GM18951 (cell line): Measurements from ENCODE around the gene OXNAD1.

Source experiments
- POLR2A ChIP-seq: IDR thresholded peaks from 4 replicates; pipeline ENCODE4 v1.6.1; 2011; ENCODE audit warnings: mild to moderate bottlenecking; ENCODE audit not compliant: insufficient read length, insufficient read depth; ENCODE audit errors: extremely low read depth
- in situ Hi-C: fragments of 300-500 bp; cut with MboI; formaldehyde crosslinking; loops from one replicate; pipeline ENCODE4 v1.12.0; 2022; ENCODE audit warnings: low sequenced_read_pairs, mixed read lengths, inconsistent platforms; ENCODE audit not compliant: unreplicated experiment

Gene OXNAD1, protein sequence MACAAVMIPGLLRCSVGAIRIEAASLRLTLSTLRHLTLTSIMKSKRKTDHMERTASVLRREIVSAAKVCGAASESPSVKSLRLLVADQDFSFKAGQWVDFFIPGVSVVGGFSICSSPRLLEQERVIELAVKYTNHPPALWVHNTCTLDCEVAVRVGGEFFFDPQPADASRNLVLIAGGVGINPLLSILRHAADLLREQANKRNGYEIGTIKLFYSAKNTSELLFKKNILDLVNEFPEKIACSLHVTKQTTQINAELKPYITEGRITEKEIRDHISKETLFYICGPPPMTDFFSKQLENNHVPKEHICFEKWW

DNA sequence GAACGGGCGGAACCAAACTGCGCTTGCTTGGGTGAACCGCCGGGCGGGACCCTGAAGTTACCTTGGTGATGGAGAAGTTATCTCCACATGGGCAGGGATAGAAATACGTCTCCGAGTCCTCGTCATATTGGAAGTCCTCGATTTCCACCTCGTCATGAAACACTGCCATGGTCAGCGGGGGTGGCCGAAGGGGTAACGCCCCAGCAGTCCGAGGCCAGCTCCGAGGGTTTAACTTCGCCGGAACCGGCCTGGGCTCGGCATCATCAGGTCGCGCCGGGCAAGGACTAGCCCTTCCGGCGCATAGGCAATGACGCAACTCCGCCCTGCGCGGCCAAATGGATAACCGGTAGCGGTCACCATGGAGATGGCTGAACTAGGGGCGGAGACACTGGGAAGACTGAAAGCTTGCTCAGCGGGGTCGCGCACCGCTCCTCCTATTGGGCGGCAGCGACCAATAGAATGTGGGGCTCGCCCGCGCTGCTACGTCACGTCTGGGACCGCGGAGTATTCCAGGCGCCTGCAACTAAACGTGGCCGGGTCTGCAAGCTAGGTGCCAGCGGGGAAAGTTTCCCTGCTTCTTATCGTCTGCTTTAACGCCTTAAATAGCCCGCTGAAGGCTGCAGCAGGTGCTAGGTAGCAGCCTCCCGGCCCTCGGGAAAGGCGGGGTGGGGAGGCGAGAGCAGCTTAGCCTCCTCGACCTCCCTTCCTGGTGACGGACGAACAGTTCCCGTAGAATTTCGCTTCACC is at the start of gene OXNAD1, which contains the start of gene DPH3:
TSS of gene OXNAD1 (plus strand) at position 505 of the 747 bp plus-strand sequence. CDS start 5,741 bp downstream, outside the sequence.
TSS of gene DPH3 (minus strand) at position 236 of the 747 bp plus-strand sequence. CDS start at position 169, 67 bp downstream.
- in situ Hi-C loops: no loop called here
- TF ChIP-seq POLR2A: peak; percentile 79

DNA sequence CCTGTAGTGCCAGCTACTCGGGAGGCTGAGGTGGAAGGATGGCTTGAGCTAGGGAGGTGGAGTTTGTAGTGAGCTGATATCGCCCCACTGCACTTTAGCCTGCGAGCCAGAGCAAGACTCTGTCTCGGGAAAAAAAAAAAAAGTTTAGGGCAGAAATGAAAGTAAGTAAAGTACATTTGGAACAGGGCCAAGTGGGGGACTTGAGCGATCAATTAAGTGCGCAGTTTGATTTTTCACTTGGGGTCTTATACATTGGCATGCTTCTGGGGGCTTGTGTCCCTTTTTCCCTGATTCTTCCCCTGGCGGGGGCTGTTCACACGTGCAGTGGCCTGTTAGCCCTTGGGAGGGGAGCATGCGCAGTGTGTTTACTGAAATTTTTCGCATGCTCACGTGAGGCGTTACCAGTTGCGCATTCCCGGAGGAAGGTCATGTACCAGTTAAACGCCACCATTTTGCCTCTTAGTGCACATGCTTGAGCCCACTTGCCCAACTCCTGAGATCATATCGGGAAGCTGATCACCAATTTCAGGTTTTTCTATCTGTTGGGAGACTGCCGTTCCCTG is 48.6 kb upstream of the OXNAD1 start:
- no peak for TF ChIP-seq POLR2A
- in situ Hi-C loops: no loop called here

DNA sequence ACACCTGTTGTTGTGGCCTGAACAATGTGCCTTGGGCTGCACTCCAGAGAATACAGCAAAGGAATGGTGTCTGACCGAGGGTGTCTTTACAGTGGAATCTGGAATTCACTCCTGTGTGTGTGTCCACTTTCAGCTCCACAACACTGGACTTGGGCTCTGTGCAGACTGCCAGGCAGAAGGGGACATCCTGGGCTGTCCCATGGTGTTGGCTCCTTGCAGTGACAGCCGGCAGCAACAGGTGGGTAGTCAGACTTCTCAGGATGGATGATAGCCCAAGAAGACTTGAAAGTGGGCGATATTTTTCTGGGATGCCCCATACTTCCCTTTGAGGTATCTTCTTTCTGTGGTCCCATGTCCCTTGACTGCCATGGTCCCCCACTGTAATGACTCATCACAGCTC is 45.2 kb upstream of the OXNAD1 start:
- TF ChIP-seq POLR2A: no peak
- in situ Hi-C loops: no loop called here

DNA sequence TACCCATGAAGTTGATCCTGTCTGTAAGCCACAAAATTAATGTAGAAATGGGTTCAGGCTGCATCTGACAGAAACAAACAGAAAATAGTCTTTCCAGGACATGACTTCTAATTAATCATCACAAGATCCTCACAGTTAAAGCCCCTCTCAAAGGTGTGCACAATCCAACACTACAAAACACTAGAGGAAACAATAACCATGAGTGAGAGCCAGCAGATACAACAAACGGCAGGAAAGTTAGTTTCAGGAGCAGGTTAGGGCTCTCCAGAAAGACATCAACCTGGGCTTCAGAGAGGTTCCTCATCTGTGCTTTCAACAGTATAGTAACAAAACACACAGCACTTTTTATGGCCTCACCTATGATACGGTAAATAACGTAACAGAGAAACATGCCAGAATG is 43.0 kb upstream of the OXNAD1 start:
- no peak for TF ChIP-seq POLR2A
- in situ Hi-C loops: no loop called here

DNA sequence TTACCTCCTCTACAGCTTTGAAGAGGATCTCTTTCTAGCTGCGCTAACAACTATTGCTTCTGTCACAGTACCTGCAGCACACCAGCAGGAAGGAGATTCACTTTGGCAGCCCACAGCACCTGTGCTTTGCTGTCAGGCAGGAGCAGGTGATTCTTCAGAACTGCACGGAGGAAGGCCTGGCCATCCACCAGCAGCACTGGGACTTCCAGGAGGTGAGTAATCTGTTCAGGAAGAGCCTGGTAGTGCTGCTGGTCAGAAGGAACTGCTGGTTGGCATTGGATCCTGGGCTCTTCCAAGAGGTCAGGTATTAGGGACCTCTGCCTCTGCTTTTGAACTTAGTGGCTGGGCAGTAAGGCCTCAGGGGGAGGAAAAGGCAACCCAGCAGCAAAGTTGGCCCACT is 42.5 kb upstream of the OXNAD1 start:
- TF ChIP-seq POLR2A: no peak
- in situ Hi-C loops: no loop called here

DNA sequence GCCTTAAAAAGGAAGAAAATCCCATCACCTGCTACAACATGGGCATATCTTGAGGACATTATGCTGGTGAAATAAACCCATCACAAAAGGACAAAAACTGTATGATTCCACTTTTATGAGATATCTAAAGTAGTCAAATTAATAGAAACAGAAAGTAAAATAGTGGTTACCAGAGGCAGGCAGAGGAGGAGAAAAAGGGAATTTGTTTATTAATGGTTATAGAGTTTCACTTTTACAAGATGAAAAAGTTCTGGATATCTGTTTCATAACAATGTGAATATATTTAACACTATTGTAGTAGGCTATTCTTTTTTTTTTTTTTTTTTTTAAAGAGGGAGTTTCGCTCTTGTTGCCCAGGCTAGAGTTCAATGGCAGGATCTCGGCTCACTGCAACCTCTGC is 40.7 kb upstream of the OXNAD1 start:
- in situ Hi-C loops: no loop called here
- no peak for TF ChIP-seq POLR2A

DNA sequence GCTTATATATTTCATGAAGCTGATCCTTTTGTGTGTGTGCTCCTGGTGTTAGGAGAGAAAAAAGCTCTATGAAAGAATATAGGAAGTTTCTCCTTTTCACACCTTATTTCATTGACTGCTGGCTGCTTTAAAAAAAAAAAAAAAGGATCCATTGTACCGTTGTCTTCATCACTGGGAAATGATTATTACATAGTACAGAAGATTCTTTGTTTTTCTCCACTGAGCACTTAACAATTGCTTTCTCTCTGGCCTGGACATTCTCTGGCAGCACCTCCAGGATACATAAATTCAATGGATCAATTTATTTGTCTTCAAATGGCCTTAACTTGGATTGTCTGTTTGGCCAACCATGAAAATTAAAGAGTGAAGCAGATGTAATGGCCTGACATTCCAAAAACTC is 37.4 kb upstream of the OXNAD1 start:
- in situ Hi-C loops: no loop called here
- TF ChIP-seq POLR2A: no peak

DNA sequence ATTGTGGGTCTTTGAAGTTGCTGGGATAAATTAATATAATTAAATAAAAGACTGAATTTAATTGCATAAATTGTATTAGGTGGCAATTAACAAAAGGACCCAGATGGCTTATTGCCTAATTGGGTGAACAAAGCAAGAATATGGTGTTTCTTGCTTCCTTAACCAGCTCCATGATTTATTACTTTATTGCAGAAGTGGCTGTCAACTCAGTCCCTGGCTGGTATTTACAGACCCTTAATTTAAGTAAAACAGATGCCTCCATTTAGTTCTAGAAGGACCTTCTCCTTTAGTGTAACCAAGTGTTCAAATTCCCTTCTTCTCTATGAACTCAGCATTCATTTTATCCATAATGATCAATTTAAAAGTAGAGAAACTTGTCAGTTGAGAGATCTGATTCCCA is 35.3 kb upstream of the OXNAD1 start:
- no peak for TF ChIP-seq POLR2A
- in situ Hi-C loops: no loop called here

DNA sequence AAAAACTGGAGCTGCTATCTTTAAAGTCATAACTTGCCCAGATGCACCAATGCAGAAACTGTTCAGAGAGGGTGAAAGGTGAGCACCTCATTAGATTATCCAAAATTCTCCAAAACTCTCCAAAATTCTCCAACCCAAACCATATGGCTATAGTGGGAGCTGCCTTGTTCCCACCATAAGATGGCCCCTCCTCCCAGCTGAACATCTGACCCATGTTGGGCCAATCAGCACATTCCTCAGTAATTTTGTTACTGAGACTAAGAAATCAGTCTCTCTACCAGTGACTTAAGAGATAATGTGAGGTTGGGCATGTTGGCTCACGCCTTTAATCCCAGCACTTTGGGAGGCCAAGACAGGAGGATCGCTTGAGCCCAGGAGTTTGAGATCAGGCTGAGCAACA is 33.0 kb upstream of the OXNAD1 start:
- in situ Hi-C loops: no loop called here
- TF ChIP-seq POLR2A: no peak

DNA sequence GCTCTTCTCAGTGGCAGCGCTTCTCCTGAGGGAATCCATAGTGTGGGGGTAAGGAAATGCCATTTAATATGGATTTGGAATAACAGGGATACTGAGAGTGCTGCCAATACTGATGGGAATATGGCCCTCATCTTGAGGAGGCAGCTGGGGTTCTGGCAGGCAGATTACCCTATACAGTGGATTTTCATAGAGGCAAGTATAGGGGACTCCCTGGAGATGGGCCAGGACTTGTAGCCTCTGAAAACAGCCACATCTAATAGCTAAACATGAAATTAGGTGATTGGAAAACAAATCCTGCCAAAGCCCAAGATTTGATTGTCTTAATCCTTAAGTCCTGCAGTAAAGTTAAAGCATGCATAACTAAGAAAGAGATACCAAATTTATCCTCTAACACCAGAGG is 31.2 kb upstream of the OXNAD1 start:
- in situ Hi-C loops: no loop called here
- TF ChIP-seq POLR2A: no peak

DNA sequence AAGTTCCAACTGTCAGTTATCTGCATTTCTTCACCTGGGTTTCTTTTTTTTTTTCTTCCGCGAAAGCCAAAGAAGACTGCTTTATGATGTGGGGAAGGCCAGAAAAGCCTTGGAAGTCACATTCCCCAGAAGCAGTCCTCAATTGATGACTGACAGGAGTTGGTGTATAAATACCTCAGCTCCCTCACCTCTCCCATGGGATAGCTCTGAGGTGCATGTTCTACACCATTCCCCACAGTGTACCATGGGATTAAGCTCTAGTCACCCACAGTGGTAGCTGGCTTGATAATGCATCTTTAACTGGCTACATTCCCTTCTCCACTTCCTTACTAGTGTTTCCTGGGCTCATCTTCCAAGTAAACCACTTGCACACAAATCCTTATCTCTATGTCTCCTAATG is 30.7 kb upstream of the OXNAD1 start:
- in situ Hi-C loops: no loop called here
- no peak for TF ChIP-seq POLR2A

DNA sequence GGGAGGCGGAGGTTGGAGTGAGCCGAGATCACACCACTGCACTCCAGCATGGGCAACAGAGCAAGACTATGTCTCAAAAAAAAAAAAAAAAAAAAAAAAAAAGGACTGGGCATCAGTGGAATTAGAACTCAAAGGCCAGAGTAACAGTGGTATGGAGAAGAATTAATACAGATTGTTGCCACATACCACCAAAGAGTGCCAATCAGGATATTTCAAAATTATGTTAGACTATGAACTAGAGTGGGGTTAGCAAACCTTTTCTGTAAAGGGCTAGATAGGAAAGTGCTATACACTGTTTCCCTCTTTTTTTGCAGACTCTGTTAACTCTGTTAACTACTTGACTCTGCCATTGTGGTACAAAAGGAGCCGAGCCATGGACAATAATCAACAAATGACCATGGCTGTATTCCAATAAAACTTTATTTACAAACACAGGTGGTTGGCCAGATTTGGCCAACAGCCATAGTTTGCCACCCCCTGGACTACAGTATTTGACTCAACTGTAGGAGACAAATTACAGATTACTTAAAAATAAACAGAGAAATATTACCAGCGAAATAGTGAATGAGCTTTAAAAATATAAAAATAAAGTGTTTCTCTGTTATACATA is 28.9 kb upstream of the OXNAD1 start:
- in situ Hi-C loops: no loop called here
- no peak for TF ChIP-seq POLR2A

DNA sequence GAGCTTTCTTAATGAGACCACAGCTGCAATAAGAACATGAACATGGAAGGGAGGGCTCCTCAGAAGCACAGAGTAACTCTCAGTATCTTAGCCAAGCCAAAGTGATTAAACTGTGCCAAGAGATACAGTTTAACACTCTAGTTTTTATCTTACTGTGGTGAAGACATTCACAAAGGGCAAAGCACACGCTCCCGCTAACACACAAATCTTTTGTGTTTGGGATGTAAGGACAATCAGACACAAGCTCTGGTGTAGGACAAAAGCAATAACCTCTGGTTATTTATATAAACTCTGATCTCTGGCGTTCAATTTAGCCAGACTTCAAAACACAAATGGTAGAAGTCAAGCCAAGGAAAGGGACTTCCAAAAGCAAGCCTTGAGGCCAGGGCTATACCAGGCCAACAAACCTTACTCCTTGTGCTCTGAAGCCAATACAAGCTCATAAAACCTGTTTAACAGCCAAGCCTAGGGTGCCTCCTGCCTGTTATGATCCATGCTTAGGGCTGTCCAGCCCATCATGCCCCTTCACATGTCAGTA is 28.1 kb upstream of the OXNAD1 start:
- in situ Hi-C loops: no loop called here

More for the DNA sequence above, 28.1 kb upstream of the OXNAD1 start:
- TF ChIP-seq POLR2A: no peak
